GM10248 (cell line): ENCODE data around the gene BET1.

Source experiments
- CTCF ChIA-PET: fragments of 300-600 bp; sonication (Branson Sonifier 250); formaldehyde crosslinking; extraction: SDS; loops from one replicate; lab custom pipeline; 2021; ENCODE audit warnings: antibody characterized with exemption; lab: Yijun Ruan, JAX
- POLR2A ChIA-PET: fragments of 350-650 bp; sonication (Branson Sonifier 250); formaldehyde crosslinking; extraction: SDS; loops from one replicate; lab custom pipeline; 2020; ENCODE audit warnings: antibody characterized with exemption; lab: Yijun Ruan, JAX
- DNase-seq: peaks from one replicate; pipeline ENCODE4 v3.0.0; 2012; ENCODE audit errors: extremely low spot score
- TF ChIP-seq, protein P1 (sequence below): IDR thresholded peaks from 2 replicates; pipeline ENCODE4 v1.5.1; 2012; ENCODE audit warnings: mild to moderate bottlenecking, low read depth; ENCODE audit errors: extremely low read depth, missing control alignments, control extremely low read depth

Gene BET1

DNA sequence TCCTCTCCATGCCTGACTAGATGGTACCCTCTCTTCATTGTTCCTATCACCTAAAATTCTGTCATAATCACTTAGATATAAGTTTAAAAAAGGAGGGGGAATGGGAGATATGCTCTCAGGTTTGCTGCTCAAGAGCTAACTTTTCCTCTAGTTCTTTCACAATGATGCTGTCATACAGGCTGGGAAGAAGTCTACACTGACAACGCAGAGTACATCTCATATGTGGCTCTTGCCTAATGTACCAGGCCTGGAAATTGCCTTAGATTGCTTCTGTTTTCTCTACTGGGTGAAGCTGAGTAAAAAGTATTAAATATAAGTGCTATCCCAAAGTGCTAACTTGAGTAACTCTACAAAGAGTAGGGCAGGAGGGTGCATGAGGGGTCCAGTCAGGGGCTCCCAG, 43.8 kb upstream of the BET1 start:
- TF ChIP-seq, protein P1, sequence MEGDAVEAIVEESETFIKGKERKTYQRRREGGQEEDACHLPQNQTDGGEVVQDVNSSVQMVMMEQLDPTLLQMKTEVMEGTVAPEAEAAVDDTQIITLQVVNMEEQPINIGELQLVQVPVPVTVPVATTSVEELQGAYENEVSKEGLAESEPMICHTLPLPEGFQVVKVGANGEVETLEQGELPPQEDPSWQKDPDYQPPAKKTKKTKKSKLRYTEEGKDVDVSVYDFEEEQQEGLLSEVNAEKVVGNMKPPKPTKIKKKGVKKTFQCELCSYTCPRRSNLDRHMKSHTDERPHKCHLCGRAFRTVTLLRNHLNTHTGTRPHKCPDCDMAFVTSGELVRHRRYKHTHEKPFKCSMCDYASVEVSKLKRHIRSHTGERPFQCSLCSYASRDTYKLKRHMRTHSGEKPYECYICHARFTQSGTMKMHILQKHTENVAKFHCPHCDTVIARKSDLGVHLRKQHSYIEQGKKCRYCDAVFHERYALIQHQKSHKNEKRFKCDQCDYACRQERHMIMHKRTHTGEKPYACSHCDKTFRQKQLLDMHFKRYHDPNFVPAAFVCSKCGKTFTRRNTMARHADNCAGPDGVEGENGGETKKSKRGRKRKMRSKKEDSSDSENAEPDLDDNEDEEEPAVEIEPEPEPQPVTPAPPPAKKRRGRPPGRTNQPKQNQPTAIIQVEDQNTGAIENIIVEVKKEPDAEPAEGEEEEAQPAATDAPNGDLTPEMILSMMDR = no peak
- no peak for DNase-seq
- POLR2A ChIA-PET = no interaction called here
- CTCF ChIA-PET = interaction anchor here (1.1 kb wide), 1 partner anchor 19 kb away, joined by 3 read pairs; no protein-coding TSS in a partner anchor

GRCh38 chr7:94045581-94045980, 41.4 kb upstream of the BET1 start:
- TF ChIP-seq, protein P1 = no peak
- POLR2A ChIA-PET = no interaction called here
- CTCF ChIA-PET = interaction anchor here (1.1 to 1.9 kb wide), 2 partner anchors 11 kb away, joined by 3 to 7 read pairs; no protein-coding TSS in a partner anchor
- DNase-seq = no peak

- no peak for DNase-seq
- ChIA-PET CTCF (interaction anchor here (1.1 to 1.9 kb wide), 3 partner anchors 11 to 112 kb away, joined by 3 to 7 read pairs (median 4); no protein-coding TSS in a partner anchor), POLR2A (no interaction called here)
- TF ChIP-seq, protein P1 = no peak
Measured at GRCh38 chr7:94044806-94045205, 40.7 kb upstream of the BET1 start.

GRCh38 chr7:94043299-94043698, 39.1 kb upstream of the BET1 start:
- CTCF ChIA-PET = no interaction called here
- POLR2A ChIA-PET = no interaction called here
- no peak for DNase-seq
- TF ChIP-seq, protein P1 = no peak

GRCh38 chr7:94042381-94042780, 38.2 kb upstream of the BET1 start:
- ChIA-PET POLR2A (no interaction called here), CTCF (interaction anchor here (0.9 to 2.5 kb wide), 5 partner anchors 8 to 217 kb away, joined by 3 to 11 read pairs (median 3); no protein-coding TSS in a partner anchor)
- TF ChIP-seq, protein P1 = no peak
- peak; percentile 18 for DNase-seq

DNA sequence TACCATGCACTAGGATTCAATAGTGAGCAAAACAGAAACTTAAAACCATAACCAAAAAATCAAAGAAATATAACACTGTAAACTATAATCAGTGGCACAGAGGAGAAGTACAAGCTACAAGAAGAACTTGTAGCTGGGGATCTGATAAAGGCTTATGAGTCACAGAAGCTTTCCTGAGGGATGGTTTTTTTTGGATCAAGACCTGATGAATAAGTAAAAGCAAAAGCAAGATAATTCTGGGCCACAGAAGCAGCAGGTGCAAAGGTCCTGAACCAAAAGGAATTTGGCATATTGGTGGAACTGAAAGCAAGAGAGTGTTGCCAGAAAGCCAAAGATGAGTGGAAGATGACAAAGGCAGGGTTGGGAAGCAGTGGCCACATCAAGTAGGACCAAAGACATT, 37.4 kb upstream of the BET1 start:
- TF ChIP-seq, protein P1 = no peak
- CTCF ChIA-PET = interaction anchor here (0.9 to 2.5 kb wide), 6 partner anchors 9 to 216 kb away, joined by 3 to 11 read pairs (median 4); no protein-coding TSS in a partner anchor
- DNase-seq = no peak
- POLR2A ChIA-PET = no interaction called here

GRCh38 chr7:94040254-94040653, 36.1 kb upstream of the BET1 start:
- TF ChIP-seq, protein P1 = no peak
- no peak for DNase-seq
- ChIA-PET CTCF (interaction anchor here (1.6 to 2.5 kb wide), 2 partner anchors 11 to 15 kb away, joined by 4 to 11 read pairs; no protein-coding TSS in a partner anchor), POLR2A (no interaction called here)
